GM12878 (cell line): ENCODE results near the gene SMPD2. TPM values are rescaled to one million over a fixed set of nuclear protein-coding genes. Genes with fewer than 3 reads are reported as not detected.

Experiments used
- ATAC-seq: fragments of 200-7000 bp; cut with Tn5 transposase; 3 replicates; pipeline ENCODE4 v1.9.1; 2020; ENCODE audit warnings: mild to moderate bottlenecking, moderate library complexity
- BruUV-seq: library from RNA; stranded (reverse); fragments of 400-500 nt; replicated peaks from 2 replicates; lab custom pipeline; 2021; lab: Mats Ljungman, UMichigan
- CTCF ChIA-PET: fragments of 300-600 bp; sonication (Branson Sonifier 250); formaldehyde crosslinking; extraction: SDS; loops from one replicate; lab custom pipeline; 2021; ENCODE audit warnings: inconsistent platforms; lab: Yijun Ruan, JAX
- POLR2A ChIA-PET: fragments of 350-600 bp; formaldehyde crosslinking; extraction: SDS; loops from one replicate; lab custom pipeline; 2021; ENCODE audit warnings: inconsistent platforms; lab: Charles Lee
- RAD21 ChIA-PET: fragments of 300-600 bp; sonication (Branson Sonifier 250); formaldehyde crosslinking; loops from one replicate; lab custom pipeline; 2023; ENCODE audit warnings: antibody characterized with exemption; ENCODE audit not compliant: unreplicated experiment; lab: Charles Lee
- SMC1A ChIA-PET: fragments of 300-600 bp; sonication (Branson Sonifier 250); formaldehyde crosslinking; loops from one replicate; lab custom pipeline; 2023; ENCODE audit not compliant: unreplicated experiment, uncharacterized antibody; lab: Charles Lee
- DNase-seq: peaks from one replicate; pipeline ENCODE4 v3.0.0-alpha.2; 2011; ENCODE audit warnings: low read depth, low spot score
- FAIRE-seq: peaks from 3 replicates; lab custom pipeline; 2011; peaks lifted over from hg19 to GRCh38; lab: Jason Lieb, UNC
- H2AFZ ChIP-seq: 2 replicates; pipeline ENCODE4 v1.6.0; 2011; ENCODE audit warnings: low read depth, low read length, control low read depth; ENCODE audit not compliant: control insufficient read depth
- H3K27ac ChIP-seq: 2 replicates; pipeline ENCODE4 v1.5.1; 2011; ENCODE audit warnings: control low read depth; ENCODE audit not compliant: control insufficient read depth, insufficient read depth
- H3K27me3 ChIP-seq, 2 experiments: replicated peaks in 1 of 2; 2 replicates each; pipeline versions ENCODE4 v1.6.0 to v1.6.1; 2011; ENCODE audit warnings: low read length in 1 of 2; ENCODE audit not compliant: control insufficient read depth in 2 of 2, insufficient read depth in 2 of 2
- H3K36me3 ChIP-seq, 2 experiments: 2 replicates each; pipeline ENCODE4 v1.5.1; 2011; ENCODE audit warnings: low read length in 1 of 2; ENCODE audit not compliant: control insufficient read depth in 2 of 2, insufficient read depth in 2 of 2
- H3K4me1 ChIP-seq: 2 replicates; pipeline ENCODE4 v1.6.1; 2011; ENCODE audit warnings: mild to moderate bottlenecking, low read length, moderate library complexity, mixed read lengths; ENCODE audit not compliant: control insufficient read depth, insufficient read depth
- H3K4me2 ChIP-seq: 2 replicates; pipeline ENCODE4 v1.6.0; 2011; ENCODE audit warnings: control low read depth; ENCODE audit not compliant: control insufficient read depth, insufficient read depth
- H3K4me3 ChIP-seq: fragments of 200-600 bp; sonication (generic); 2 replicates; pipeline ENCODE4 v1.5.1; 2016
- H3K79me2 ChIP-seq: 2 replicates; pipeline ENCODE4 v1.6.0; 2011; ENCODE audit warnings: low read length; ENCODE audit not compliant: control insufficient read depth, insufficient read depth
- H3K9ac ChIP-seq: 2 replicates; pipeline ENCODE4 v1.8.0; 2011; ENCODE audit warnings: low read length, control low read depth, mixed read lengths; ENCODE audit not compliant: control insufficient read depth, insufficient read depth
- H3K9me3 ChIP-seq: replicated peaks from 3 replicates; pipeline ENCODE4 v1.5.1; 2011; ENCODE audit warnings: mild to moderate bottlenecking, low read length; ENCODE audit not compliant: control insufficient read depth, insufficient read depth
- H4K20me1 ChIP-seq: 2 replicates; pipeline ENCODE4 v1.6.0; 2011; ENCODE audit not compliant: control insufficient read depth, insufficient read depth
- ATF2 ChIP-seq: IDR thresholded peaks from 2 replicates; pipeline ENCODE4 v1.6.1; 2012; ENCODE audit warnings: low read length, inconsistent platforms
- BACH1 ChIP-seq: fragments of 450-650 bp; IDR thresholded peaks from 2 replicates; pipeline ENCODE4 v1.6.1; 2017; ENCODE audit warnings: mild to moderate bottlenecking, borderline replicate concordance
- BMI1 ChIP-seq: fragments of 450-650 bp; IDR thresholded peaks from 2 replicates; pipeline ENCODE4 v1.6.1; 2016; ENCODE audit warnings: mild to moderate bottlenecking, moderate library complexity, borderline replicate concordance
- EZH2 ChIP-seq: IDR thresholded peaks from 2 replicates; pipeline ENCODE4 v1.6.1; 2012; ENCODE audit warnings: low read depth, mild to moderate bottlenecking, control low read depth, inconsistent platforms, low read length, borderline replicate concordance; ENCODE audit not compliant: control insufficient read depth
- JUNB ChIP-seq: IDR thresholded peaks from 2 replicates; pipeline ENCODE4 v1.6.1; 2016; ENCODE audit warnings: antibody characterized with exemption, mild to moderate bottlenecking
- MYC ChIP-seq: IDR thresholded peaks from 2 replicates; pipeline ENCODE4 v1.6.1; 2011; ENCODE audit warnings: mild to moderate bottlenecking, low read length, moderate library complexity, inconsistent platforms; ENCODE audit not compliant: insufficient read depth, insufficient replicate concordance, insufficient read length, severe bottlenecking
- RAD51 ChIP-seq: fragments of 450-650 bp; IDR thresholded peaks from 2 replicates; pipeline ENCODE4 v1.6.1; 2016; ENCODE audit warnings: moderate library complexity, mild to moderate bottlenecking, inconsistent platforms
- RUNX3 ChIP-seq: IDR thresholded peaks from 2 replicates; pipeline ENCODE4 v1.6.1; 2012; ENCODE audit warnings: low read length, inconsistent platforms
- SP1 ChIP-seq: IDR thresholded peaks from one replicate; pipeline ENCODE4 v1.6.1; 2011; ENCODE audit warnings: low read depth, low read length
- SPI1 ChIP-seq: IDR thresholded peaks from 2 replicates; pipeline ENCODE4 v1.6.1; 2011; ENCODE audit warnings: low read depth, mild to moderate bottlenecking, low read length, moderate library complexity, borderline replicate concordance; ENCODE audit not compliant: insufficient read depth
- TAF1 ChIP-seq: IDR thresholded peaks from 2 replicates; pipeline ENCODE4 v1.6.1; 2011; ENCODE audit warnings: mild to moderate bottlenecking, low read depth, low read length, borderline replicate concordance
- ZNF592 ChIP-seq: fragments of 450-650 bp; IDR thresholded peaks from 2 replicates; pipeline ENCODE4 v1.6.1; 2017; ENCODE audit warnings: mild to moderate bottlenecking, moderate library complexity
- WGBS: methylation state at CpG from one replicate; pipeline ENCODE4 v1.1.6; 2016; ENCODE audit warnings: low lambda C conversion rate; ENCODE audit not compliant: insufficient replicate concordance, insufficient coverage; ENCODE audit errors: missing lambda C conversion rate; 5-methylcytosine and 5-hydroxymethylcytosine counted together
- in situ Hi-C: fragments of 300-500 bp; cut with MboI; formaldehyde crosslinking; loops from 9 replicates; pipeline ENCODE4 v1.14.3; 2018; ENCODE audit warnings: mixed read lengths
- intact Hi-C: fragments of 100-400 bp; cut with micrococcal nuclease; formaldehyde crosslinking; loops from one replicate; pipeline ENCODE4 v1.14.2; 2022; ENCODE audit not compliant: unreplicated experiment
- polyA plus RNA-seq, 11 experiments: library from polyadenylated mRNA; depleted of rRNA in 4 of 11; unstranded in 6 of 11; stranded (reverse) in 5 of 11; fragments of >200 nt; fragmentation: Nextera tagmentation in 4 of 11; fragmentation: Illumina TruSeq in 1 of 11; extraction: Ambion mirVana in 4 of 11; extraction: Trizol in 1 of 11; gene quantifications; 1 replicate in 1 of 11; 2 replicates in 10 of 11; pipeline versions ENCODE4 v1.2.1 to v1.2.3, GENCODE V29; 2011 to 2016; ENCODE audit warnings: inconsistent platforms in 2 of 11, missing spikeins in 2 of 11, low read depth in 1 of 11
- total RNA-seq, 4 experiments: library from RNA; depleted of rRNA in 3 of 4; stranded (reverse); fragments of >200 nt in 3 of 4; fragmentation: Illumina TruSeq in 1 of 4; extraction: Trizol in 1 of 4; gene quantifications; 2 replicates each; pipeline versions ENCODE4 v1.2.1 to v1.2.3, GENCODE V29; 2013 to 2021

The SMPD2 gene
- total and polyA plus RNA-seq, 10 of the 15 experiments (the other 5 are each of a cell fraction or from before 2014, with no cell fraction given): 0.06 to 15.4 (median 9.7) TPM

GRCh38 chr6:109456710-109457561, 16.4 kb downstream of the SMPD2 start:
- no peak for ATAC-seq
- ChIA-PET SMC1A (interaction anchor here (0.6 to 10.1 kb wide), 10 partner anchors 9 to 1534 kb away, joined by 3 to 148 read pairs (median 6); partner anchors contain the start of genes CD164 and ZBTB24), RAD21 (interaction anchor here (0.5 to 10.1 kb wide), 6 partner anchors 16 to 583 kb away, joined by 4 to 97 read pairs (median 6); partner anchors contain the start of genes CD164, PPIL6, SMPD2 and ZBTB24), POLR2A (interaction anchor here (0.5 to 13.1 kb wide), 9 partner anchors 8 to 1219 kb away, joined by 3 to 132 read pairs (median 4); partner anchors contain the start of genes AK9, CD164, FIG4 and PPIL6), CTCF (interaction anchor here (0.6 to 3.2 kb wide), 9 partner anchors 8 to 84 kb away, joined by 3 to 19 read pairs (median 5); partner anchors contain the start of genes CD164, PPIL6, SMPD2 and ZBTB24)
- Histone ChIP-seq H4K20me1 (no peaks in the 10 kb centered on the region), H3K4me1 (peaks cover 54% of the 10 kb centered on the region), H3K4me3 (peak overlapping the region; percentile 79), H3K9me3 (no peaks in the 10 kb centered on the region; the same call in 1 of the 3 replicates), H3K9ac (peak overlapping the region; percentile 79), H3K27me3 (no peaks in the 10 kb centered on the region), H3K79me2 (peaks cover 51% of the 10 kb centered on the region), H3K4me2 (peak overlapping the region; percentile 69), H2AFZ (peak overlapping the region; percentile 28), H3K27ac (peak overlapping the region; percentile 75), H3K36me3 (peaks cover 0 to 11% of the 10 kb centered on the region in 2 experiments)
- no peak for DNase-seq
- intact Hi-C loops: loop anchor here (5.0 kb wide), 2 partner anchors 75 to 360 kb away; partner anchors contain the start of genes CD164 and CEP57L1
- in situ Hi-C loops: no loop called here
- TF ChIP-seq EZH2 (no peak), JUNB (peak; percentile 9; the same call in 1 of the 2 replicates), ATF2 (peak; percentile 13; the same call in 1 of the 2 replicates), BMI1 (no peak), SPI1 (peak; percentile 20; the same call in 1 of the 2 replicates), RAD51 (no peak), ZNF592 (no peak), TAF1 (no peak), RUNX3 (no peak), SP1 (no peak), MYC (no peak), BACH1 (no peak)
- no peak for FAIRE-seq
- WGBS: 2% methylated on average over 16 of the region's 16 CpGs
- BruUV-seq: TSS peak; percentile 83
